Nephron progenitor cell (in vitro differentiated cells): ENCODE results near the gene MOBP.
"Not testable (repeated sequence)": the region's sequence is repeated elsewhere in the genome, so short reads cannot be mapped to it uniquely, and the experiment has no call there.

Experiments
- DNase-seq: peaks from one replicate; pipeline ENCODE4 v3.0.0; 2021
- H3K27ac Mint-ChIP-seq: 2 replicates; pipeline ENCODE4 v1.8.0; 2021; ENCODE audit warnings: mild to moderate bottlenecking, moderate library complexity, mixed read lengths
- H3K27me3 Mint-ChIP-seq: 2 replicates; pipeline ENCODE4 v1.8.0; 2021; ENCODE audit warnings: mild to moderate bottlenecking, low read depth, mixed read lengths; ENCODE audit not compliant: poor library complexity
- H3K36me3 Mint-ChIP-seq: 2 replicates; pipeline ENCODE4 v1.8.0; 2021; ENCODE audit warnings: low read depth, mixed read lengths
- H3K4me1 Mint-ChIP-seq: 2 replicates; pipeline ENCODE4 v1.8.0; 2021; ENCODE audit warnings: mixed read lengths
- H3K4me3 Mint-ChIP-seq: 2 replicates; pipeline ENCODE4 v1.8.0; 2021; ENCODE audit warnings: mild to moderate bottlenecking, moderate library complexity, mixed read lengths
- H3K9me3 Mint-ChIP-seq: 2 replicates; pipeline ENCODE4 v1.8.0; 2021; ENCODE audit warnings: mild to moderate bottlenecking, moderate library complexity, mixed read lengths
- CTCF ChIP-seq: fragments of 200-600 bp; sonication (generic); IDR thresholded peaks from 2 replicates; pipeline ENCODE4 v1.5.0; 2021; ENCODE audit warnings: antibody characterized with exemption

Gene MOBP

GRCh38 chr3:39456159-39456558 is 11.3 kb upstream of the MOBP start:
- Mint-ChIP-seq H3K4me1 (peaks cover 5% of the 10 kb centered on the region), H3K4me3 (no peak overlapping the region)

GRCh38 chr3:39457361-39457760 is 10.1 kb upstream of the MOBP start:
- no peaks in the 10 kb centered on the region for H3K9me3 Mint-ChIP-seq
- H3K4me1 Mint-ChIP-seq, result peaks cover 5% of the 10 kb centered on the region
- no peak overlapping the region for H3K4me3 Mint-ChIP-seq
- H3K36me3 Mint-ChIP-seq, result no peaks in the 10 kb centered on the region
- TF ChIP-seq CTCF, result no peak
- H3K27me3 Mint-ChIP-seq, result peaks cover 2% of the 10 kb centered on the region
- no peak for DNase-seq
- no peak overlapping the region for H3K27ac Mint-ChIP-seq

More at GRCh38 chr3:39456159-39456558, 11.3 kb upstream of the MOBP start:
- no peak for TF ChIP-seq CTCF
- no peak for DNase-seq
- Mint-ChIP-seq H3K27me3 (peaks cover 2% of the 10 kb centered on the region), H3K27ac (no peak overlapping the region), H3K9me3 (no peaks in the 10 kb centered on the region), H3K36me3 (no peaks in the 10 kb centered on the region)

- not testable (repeated sequence) for H3K9me3 Mint-ChIP-seq
Measured at GRCh38 chr3:39458579-39458978, 8.9 kb upstream of the MOBP start.

GRCh38 chr3:39460677-39461076 is 6.8 kb upstream of the MOBP start:
- no peak overlapping the region for H3K27ac Mint-ChIP-seq
- H3K9me3 Mint-ChIP-seq, result no peaks in the 10 kb centered on the region
- H3K4me3 Mint-ChIP-seq, result no peak overlapping the region
- H3K4me1 Mint-ChIP-seq, result peaks cover 5% of the 10 kb centered on the region
- DNase-seq, result no peak
- no peaks in the 10 kb centered on the region for H3K27me3 Mint-ChIP-seq
- H3K36me3 Mint-ChIP-seq, result no peaks in the 10 kb centered on the region
- TF ChIP-seq CTCF, result no peak

More at GRCh38 chr3:39458579-39458978, 8.9 kb upstream of the MOBP start:
- DNase-seq, H3K36me3 Mint-ChIP-seq, H3K27me3 Mint-ChIP-seq, H3K27ac Mint-ChIP-seq, H3K4me1 Mint-ChIP-seq, H3K4me3 Mint-ChIP-seq: not testable (repeated sequence)

GRCh38 chr3:39463269-39463668 is 4.2 kb upstream of the MOBP start:
- Mint-ChIP-seq H3K36me3 (no peaks in the 10 kb centered on the region), H3K4me3 (no peak overlapping the region), H3K27me3 (no peaks in the 10 kb centered on the region)

GRCh38 chr3:39466988-39467387 is 492 bp upstream of the MOBP start:
- no peak for DNase-seq
- TF ChIP-seq CTCF, result no peak
- no peak overlapping the region for H3K27ac Mint-ChIP-seq
- no peak overlapping the region for H3K4me3 Mint-ChIP-seq
- H3K27me3 Mint-ChIP-seq, result no peaks in the 10 kb centered on the region
- no peaks in the 10 kb centered on the region for H3K36me3 Mint-ChIP-seq
- H3K4me1 Mint-ChIP-seq, result no peaks in the 10 kb centered on the region
- no peaks in the 10 kb centered on the region for H3K9me3 Mint-ChIP-seq

More at GRCh38 chr3:39463269-39463668, 4.2 kb upstream of the MOBP start:
- no peak for DNase-seq
- Mint-ChIP-seq H3K9me3 (no peaks in the 10 kb centered on the region), H3K27ac (no peak overlapping the region), H3K4me1 (peaks cover 5% of the 10 kb centered on the region)
- TF ChIP-seq CTCF, result no peak
